Neural cell (in vitro differentiated cells): Measurements from ENCODE around the gene RXFP2. TPM values are rescaled to one million over a fixed set of nuclear protein-coding genes. Genes with fewer than 3 reads are reported as not detected.

Experiments
- H2AFZ ChIP-seq: fragments of 200-600, 300-800 bp; sonication (generic), shearing (Covaris generic); 2 replicates; pipeline ENCODE4 v1.6.0; 2014; ENCODE audit warnings: low read depth, mild to moderate bottlenecking, antibody characterized with exemption, low read length, moderate library complexity
- H3F3A ChIP-seq: fragments of 200-600 bp; shearing (Covaris generic); 2 replicates; pipeline ENCODE4 v1.6.1; 2016; ENCODE audit warnings: mild to moderate bottlenecking, moderate library complexity, mixed read lengths, antibody characterized with exemption, low read length; ENCODE audit not compliant: insufficient read depth, poor library complexity, severe bottlenecking
- H3K27ac ChIP-seq: fragments of 200-600, 300-800 bp; sonication (generic), shearing (Covaris generic); 2 replicates; pipeline ENCODE4 v1.5.1; 2014; ENCODE audit warnings: mild to moderate bottlenecking, low read length, moderate library complexity
- H3K27me3 ChIP-seq: fragments of 300-800, 200-600 bp; sonication (generic), shearing (Covaris generic); 2 replicates; pipeline ENCODE4 v1.6.0; 2014; ENCODE audit warnings: mild to moderate bottlenecking, low read depth, low read length, moderate library complexity; ENCODE audit not compliant: insufficient read depth
- H3K36me3 ChIP-seq: fragments of 300-800, 200-600 bp; sonication (generic), shearing (Covaris generic); 2 replicates; pipeline ENCODE4 v1.5.1; 2014; ENCODE audit warnings: mild to moderate bottlenecking, antibody characterized with exemption, low read length, moderate library complexity; ENCODE audit not compliant: insufficient read depth
- H3K4me2 ChIP-seq: fragments of 300-800, 200-600 bp; sonication (generic), shearing (Covaris generic); 2 replicates; pipeline ENCODE4 v1.6.0; 2014; ENCODE audit warnings: mild to moderate bottlenecking, low read length
- H3K4me3 ChIP-seq: fragments of 300-800, 200-600 bp; sonication (generic), shearing (Covaris generic); 2 replicates; pipeline ENCODE4 v1.5.1; 2014; ENCODE audit warnings: mild to moderate bottlenecking, low read length, moderate library complexity
- H3K79me2 ChIP-seq: fragments of 200-600 bp; shearing (Covaris generic); replicated peaks from 2 replicates; pipeline ENCODE4 v1.6.0; 2014; ENCODE audit warnings: mild to moderate bottlenecking, low read length, moderate library complexity; ENCODE audit not compliant: insufficient read depth
- H3K9ac ChIP-seq: fragments of 300-800, 200-600 bp; sonication (generic), shearing (Covaris generic); 2 replicates; pipeline ENCODE4 v1.6.1; 2016; ENCODE audit warnings: mild to moderate bottlenecking, low read length, mixed read lengths
- H3K9me2 ChIP-seq: fragments of 200-600 bp; shearing (Covaris generic); 2 replicates; pipeline ENCODE4 v1.6.1; 2016; ENCODE audit warnings: mild to moderate bottlenecking, low read length, mixed read lengths; ENCODE audit not compliant: insufficient read depth
- H3K9me3 ChIP-seq: fragments of 200-600, 300-800 bp; sonication (generic), shearing (Covaris generic); 2 replicates; pipeline ENCODE4 v1.6.1; 2016; ENCODE audit warnings: mild to moderate bottlenecking, mixed run types, low read length, moderate library complexity, mixed read lengths
- H4K20me1 ChIP-seq: fragments of 200-600 bp; shearing (Covaris generic); 2 replicates; pipeline ENCODE4 v1.6.1; 2016; ENCODE audit warnings: mild to moderate bottlenecking, mixed run types; ENCODE audit not compliant: insufficient read depth
- CTCF ChIP-seq: fragments of 450-650 bp; IDR thresholded peaks from 2 replicates; pipeline ENCODE4 v1.5.1; 2014; ENCODE audit warnings: antibody characterized with exemption, mild to moderate bottlenecking, moderate library complexity; ENCODE audit not compliant: poor library complexity, severe bottlenecking
- EP300 ChIP-seq: fragments of 450-650 bp; conservative IDR thresholded peaks from 2 replicates; pipeline ENCODE4 v1.6.1; 2014; ENCODE audit warnings: antibody characterized with exemption, mild to moderate bottlenecking, moderate library complexity; ENCODE audit not compliant: poor library complexity, severe bottlenecking
- EZH2 ChIP-seq: fragments of 200-600, 300-800 bp; shearing (Covaris generic), sonication (generic); IDR thresholded peaks from 2 replicates; pipeline ENCODE4 v1.6.1; 2014; ENCODE audit warnings: antibody characterized with exemption, low read length, borderline replicate concordance, mild to moderate bottlenecking; ENCODE audit not compliant: insufficient read depth, poor library complexity, severe bottlenecking
- MXI1 ChIP-seq: fragments of 450-650 bp; conservative IDR thresholded peaks from 2 replicates; pipeline ENCODE4 v1.6.1; 2014; ENCODE audit warnings: antibody characterized with exemption, mild to moderate bottlenecking; ENCODE audit not compliant: poor library complexity, severe bottlenecking
- POLR2AphosphoS5 ChIP-seq: IDR thresholded peaks from 2 replicates; pipeline ENCODE4 v1.6.1; 2012
- RAD21 ChIP-seq: fragments of 450-650 bp; conservative IDR thresholded peaks from 2 replicates; pipeline ENCODE4 v1.6.1; 2014; ENCODE audit warnings: antibody characterized with exemption, mild to moderate bottlenecking, moderate library complexity
- REST ChIP-seq: IDR thresholded peaks from 2 replicates; pipeline ENCODE4 v1.6.1; 2012; ENCODE audit warnings: borderline replicate concordance
- SMC3 ChIP-seq: fragments of 450-650 bp; conservative IDR thresholded peaks from 2 replicates; pipeline ENCODE4 v1.6.1; 2014; ENCODE audit warnings: antibody characterized with exemption, mild to moderate bottlenecking, moderate library complexity; ENCODE audit not compliant: poor library complexity
- TAF1 ChIP-seq: IDR thresholded peaks from 2 replicates; pipeline ENCODE4 v1.6.1; 2012; ENCODE audit warnings: low read depth
- polyA plus RNA-seq: library from polyadenylated mRNA; depleted of rRNA; stranded (reverse); fragments of >200 nt; gene quantifications from 2 replicates; pipeline ENCODE4 v1.2.3, GENCODE V29; 2014

The RXFP2 gene
- polyA plus RNA-seq, 1 donor from 2014 or later: not detected

- Histone ChIP-seq H3K36me3 (no peaks in the 10 kb centered on the region), H4K20me1 (no peaks in the 10 kb centered on the region), H2AFZ (no peak overlapping the region), H3K79me2 (no peaks in the 10 kb centered on the region), H3K27ac (no peak overlapping the region), H3K9ac (no peak overlapping the region), H3K9me2 (no peaks in the 10 kb centered on the region), H3F3A (no peaks in the 10 kb centered on the region), H3K27me3 (no peaks in the 10 kb centered on the region), H3K4me2 (no peak overlapping the region), H3K9me3 (no peaks in the 10 kb centered on the region), H3K4me3 (no peak overlapping the region)
- no peak for TF ChIP-seq CTCF
- no peak for TF ChIP-seq POLR2AphosphoS5
- TF ChIP-seq RAD21: no peak
- TF ChIP-seq EZH2: no peak
Measured at GRCh38 chr13:31768351-31768750, 29.0 kb downstream of the RXFP2 start.

- Histone ChIP-seq H3F3A (no peaks in the 10 kb centered on the region), H3K9me2 (no peaks in the 10 kb centered on the region), H3K9me3 (no peaks in the 10 kb centered on the region), H3K27ac (no peak overlapping the region), H2AFZ (no peak overlapping the region), H4K20me1 (no peaks in the 10 kb centered on the region), H3K4me2 (no peak overlapping the region), H3K9ac (no peak overlapping the region), H3K27me3 (no peaks in the 10 kb centered on the region), H3K36me3 (no peaks in the 10 kb centered on the region), H3K79me2 (no peaks in the 10 kb centered on the region), H3K4me3 (no peak overlapping the region)
- TF ChIP-seq SMC3 (no peak), EZH2 (no peak), EP300 (no peak), CTCF (no peak), RAD21 (no peak), TAF1 (no peak), REST (no peak), POLR2AphosphoS5 (no peak), MXI1 (no peak)
Measured at GRCh38 chr13:31769575-31769974, 30.2 kb downstream of the RXFP2 start.
